Osteocyte (in vitro differentiated cells): Measurements from ENCODE around the gene FAM81A. TPM values are rescaled to one million over a fixed set of nuclear protein-coding genes. Genes with fewer than 3 reads are reported as not detected.

Experiments
- DNase-seq: peaks from one replicate; pipeline ENCODE4 v3.0.0; 2021; ENCODE audit warnings: mixed read lengths; ENCODE audit not compliant: unreplicated experiment; ENCODE audit errors: extremely low spot score
- H3K27ac Mint-ChIP-seq: one replicate; pipeline ENCODE4 v1.8.0; 2021; ENCODE audit warnings: mild to moderate bottlenecking, mixed read lengths; ENCODE audit not compliant: unreplicated experiment
- H3K27me3 Mint-ChIP-seq: one replicate; pipeline ENCODE4 v1.8.0; 2021; ENCODE audit warnings: mixed read lengths; ENCODE audit not compliant: unreplicated experiment
- H3K36me3 Mint-ChIP-seq: one replicate; pipeline ENCODE4 v1.8.0; 2021; ENCODE audit warnings: mixed read lengths; ENCODE audit not compliant: unreplicated experiment
- H3K4me1 Mint-ChIP-seq: one replicate; pipeline ENCODE4 v1.8.0; 2021; ENCODE audit warnings: mixed read lengths; ENCODE audit not compliant: unreplicated experiment
- H3K4me3 Mint-ChIP-seq: one replicate; pipeline ENCODE4 v1.8.0; 2021; ENCODE audit warnings: mild to moderate bottlenecking, moderate library complexity, mixed read lengths; ENCODE audit not compliant: unreplicated experiment
- H3K9me3 Mint-ChIP-seq: one replicate; pipeline ENCODE4 v1.8.0; 2021; ENCODE audit warnings: mixed read lengths; ENCODE audit not compliant: unreplicated experiment
- CTCF ChIP-seq: fragments of 200-600 bp; sonication (generic); IDR thresholded peaks from 2 replicates; pipeline ENCODE4 v1.5.0; 2021; ENCODE audit warnings: antibody characterized with exemption, mild to moderate bottlenecking, moderate library complexity
- total RNA-seq: library from RNA; stranded (reverse); gene quantifications from 2 replicates; pipeline ENCODE4 v1.2.1, GENCODE V29; 2021

The FAM81A gene
- total RNA-seq, 1 donor from 2014 or later = not detected

- no peaks in the 10 kb centered on the region for H3K36me3 Mint-ChIP-seq
- no peak overlapping the region for H3K27ac Mint-ChIP-seq
- peaks cover 80% of the 10 kb centered on the region for H3K27me3 Mint-ChIP-seq
- H3K4me1 Mint-ChIP-seq = peaks cover 13% of the 10 kb centered on the region
- peak; percentile 69 for DNase-seq
- H3K4me3 Mint-ChIP-seq = peak overlapping the region; percentile 79
- no peaks in the 10 kb centered on the region for H3K9me3 Mint-ChIP-seq
- TF ChIP-seq CTCF = no peak
Observed at GRCh38 chr15:59437142-59437816, 707 bp upstream of the FAM81A start.

- Mint-ChIP-seq H3K4me1 (peaks cover 13% of the 10 kb centered on the region), H3K36me3 (no peaks in the 10 kb centered on the region), H3K4me3 (peak overlapping the region; percentile 68), H3K9me3 (no peaks in the 10 kb centered on the region), H3K27me3 (peaks cover 76% of the 10 kb centered on the region), H3K27ac (no peak overlapping the region)
- no peak for TF ChIP-seq CTCF
- DNase-seq = peak; percentile 34
Observed at GRCh38 chr15:59438625-59439290, 772 bp downstream of the FAM81A start.

GRCh38 chr15:59439576-59439975 lies 1.6 kb downstream of the FAM81A start:
- Mint-ChIP-seq H3K36me3 (no peaks in the 10 kb centered on the region), H3K27ac (no peak overlapping the region), H3K4me3 (peak overlapping the region; percentile 15), H3K9me3 (no peaks in the 10 kb centered on the region), H3K4me1 (peaks cover 13% of the 10 kb centered on the region), H3K27me3 (peaks cover 75% of the 10 kb centered on the region)
- TF ChIP-seq CTCF = no peak
- no peak for DNase-seq

GRCh38 chr15:59443341-59444072 lies 5.5 kb downstream of the FAM81A start:
- Mint-ChIP-seq H3K27ac (no peak overlapping the region), H3K9me3 (no peaks in the 10 kb centered on the region), H3K4me1 (peaks cover under 1% of the 10 kb centered on the region), H3K36me3 (no peaks in the 10 kb centered on the region), H3K27me3 (peaks cover 58% of the 10 kb centered on the region), H3K4me3 (no peak overlapping the region)
- no peak for DNase-seq
- no peak for TF ChIP-seq CTCF
